Neural progenitor cell (in vitro differentiated cells): ENCODE measurements around the gene DSCAML1. TPM values are rescaled to one million over a fixed set of nuclear protein-coding genes. Genes with fewer than 3 reads are reported as not detected.

ENCODE experiments used
- DNase-seq: peaks from one replicate; pipeline ENCODE4 v3.0.0-alpha.2; 2016; ENCODE audit warnings: low spot score
- H2AFZ ChIP-seq: fragments of 200-600 bp; sonication (generic); replicated peaks from 2 replicates; pipeline ENCODE4 v1.6.1; 2016; ENCODE audit warnings: antibody characterized with exemption
- H3F3A ChIP-seq: fragments of 200-600 bp; sonication (generic); 2 replicates; pipeline ENCODE4 v1.6.1; 2016; ENCODE audit warnings: antibody characterized with exemption, low read depth
- H3K27ac ChIP-seq: fragments of 200-600 bp; sonication (generic); 2 replicates; pipeline ENCODE4 v1.5.1; 2016; ENCODE audit warnings: mild to moderate bottlenecking
- H3K27me3 ChIP-seq: fragments of 200-600 bp; sonication (generic); 2 replicates; pipeline ENCODE4 v1.6.1; 2016; ENCODE audit warnings: mild to moderate bottlenecking, moderate library complexity
- H3K36me3 ChIP-seq: fragments of 200-600 bp; sonication (generic); 2 replicates; pipeline ENCODE4 v1.5.1; 2016
- H3K4me1 ChIP-seq: fragments of 200-600 bp; sonication (generic); 2 replicates; pipeline ENCODE4 v1.6.1; 2016; ENCODE audit warnings: mixed run types
- H3K4me2 ChIP-seq: fragments of 200-600 bp; sonication (generic); 2 replicates; pipeline ENCODE4 v1.6.1; 2016
- H3K4me3 ChIP-seq: fragments of 200-600 bp; sonication (generic); 2 replicates; pipeline ENCODE4 v1.5.1; 2016
- H3K79me2 ChIP-seq: fragments of 200-600 bp; sonication (generic); 2 replicates; pipeline ENCODE4 v1.6.1; 2016; ENCODE audit warnings: low read depth
- H3K9ac ChIP-seq: fragments of 200-600 bp; sonication (generic); 2 replicates; pipeline ENCODE4 v1.6.1; 2016
- H3K9me3 ChIP-seq: fragments of 200-600 bp; sonication (generic); 2 replicates; pipeline ENCODE4 v1.5.1; 2016; ENCODE audit warnings: low read depth
- H4K20me1 ChIP-seq: fragments of 200-600 bp; sonication (generic); 2 replicates; pipeline ENCODE4 v1.6.1; 2016; ENCODE audit warnings: low read depth
- H3K27ac Mint-ChIP-seq: 3 replicates; pipeline ENCODE4 v1.8.0; 2021; ENCODE audit warnings: mixed read lengths
- H3K27me3 Mint-ChIP-seq: 2 replicates; pipeline ENCODE4 v1.8.0; 2022; ENCODE audit warnings: low read depth, mild to moderate bottlenecking, inconsistent platforms, moderate library complexity, mixed read lengths; ENCODE audit not compliant: insufficient read depth
- H3K36me3 Mint-ChIP-seq: 3 replicates; pipeline ENCODE4 v1.8.0; 2021; ENCODE audit warnings: mixed read lengths
- H3K4me1 Mint-ChIP-seq: 3 replicates; pipeline ENCODE4 v1.8.0; 2021; ENCODE audit warnings: mixed read lengths
- H3K4me3 Mint-ChIP-seq: 3 replicates; pipeline ENCODE4 v1.8.0; 2021; ENCODE audit warnings: mild to moderate bottlenecking, moderate library complexity, mixed read lengths
- H3K9me3 Mint-ChIP-seq: 3 replicates; pipeline ENCODE4 v1.8.0; 2020; ENCODE audit warnings: mixed read lengths
- EZH2 ChIP-seq: fragments of 200-600 bp; sonication (generic); IDR thresholded peaks from 2 replicates; pipeline ENCODE4 v1.6.1; 2017; ENCODE audit warnings: antibody characterized with exemption, mild to moderate bottlenecking, moderate library complexity
- EZH2phosphoT487 ChIP-seq: fragments of 200-600 bp; sonication (generic); IDR thresholded peaks from 2 replicates; pipeline ENCODE4 v1.6.1; 2017; ENCODE audit warnings: antibody characterized with exemption
- total RNA-seq: library from RNA; depleted of rRNA; stranded (reverse); fragments of >200 nt; gene quantifications from 2 replicates; pipeline ENCODE4 v1.2.3, GENCODE V29; 2015; ENCODE audit warnings: low replicate concordance
- TF ChIP-seq, protein P1 (sequence below): fragments of 200-600 bp; sonication (generic); IDR thresholded peaks from 2 replicates; pipeline ENCODE4 v1.5.1; 2017; ENCODE audit warnings: antibody characterized with exemption, mild to moderate bottlenecking

The DSCAML1 gene
- total RNA-seq, 1 donor from 2014 or later, result 0.06 TPM

DNA sequence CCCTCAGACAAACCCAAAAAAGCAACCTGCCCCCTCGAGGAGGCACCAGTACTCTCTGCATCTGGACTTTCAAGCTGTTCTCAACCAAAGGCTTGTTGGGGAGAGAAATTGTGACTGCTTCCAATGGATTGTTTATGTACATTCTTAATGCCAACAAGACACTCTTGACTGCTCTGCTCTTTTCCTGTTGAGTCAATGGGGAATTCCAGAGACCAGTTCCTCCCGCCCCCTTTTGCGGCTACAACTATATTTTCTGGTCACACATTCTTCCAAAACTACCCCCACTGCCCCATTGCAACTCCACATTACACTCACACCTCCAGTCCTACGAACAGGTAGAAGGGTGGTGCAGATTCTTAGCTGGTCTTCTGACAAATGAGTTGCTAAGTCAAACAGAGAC is 187.0 kb downstream of the DSCAML1 start:
- H3K9me3 ChIP-seq, result no peaks in the 10 kb centered on the region
- Mint-ChIP-seq H3K9me3 (peaks cover 7% of the 10 kb centered on the region), H3K4me1 (peaks cover 49% of the 10 kb centered on the region), H3K27ac (no peak overlapping the region), H3K4me3 (no peak overlapping the region), H3K27me3 (peaks cover 23% of the 10 kb centered on the region), H3K36me3 (no peaks in the 10 kb centered on the region)
- no peaks in the 10 kb centered on the region for H4K20me1 ChIP-seq
- TF ChIP-seq EZH2phosphoT487 (no peak), EZH2 (no peak)
- TF ChIP-seq, protein P1, sequence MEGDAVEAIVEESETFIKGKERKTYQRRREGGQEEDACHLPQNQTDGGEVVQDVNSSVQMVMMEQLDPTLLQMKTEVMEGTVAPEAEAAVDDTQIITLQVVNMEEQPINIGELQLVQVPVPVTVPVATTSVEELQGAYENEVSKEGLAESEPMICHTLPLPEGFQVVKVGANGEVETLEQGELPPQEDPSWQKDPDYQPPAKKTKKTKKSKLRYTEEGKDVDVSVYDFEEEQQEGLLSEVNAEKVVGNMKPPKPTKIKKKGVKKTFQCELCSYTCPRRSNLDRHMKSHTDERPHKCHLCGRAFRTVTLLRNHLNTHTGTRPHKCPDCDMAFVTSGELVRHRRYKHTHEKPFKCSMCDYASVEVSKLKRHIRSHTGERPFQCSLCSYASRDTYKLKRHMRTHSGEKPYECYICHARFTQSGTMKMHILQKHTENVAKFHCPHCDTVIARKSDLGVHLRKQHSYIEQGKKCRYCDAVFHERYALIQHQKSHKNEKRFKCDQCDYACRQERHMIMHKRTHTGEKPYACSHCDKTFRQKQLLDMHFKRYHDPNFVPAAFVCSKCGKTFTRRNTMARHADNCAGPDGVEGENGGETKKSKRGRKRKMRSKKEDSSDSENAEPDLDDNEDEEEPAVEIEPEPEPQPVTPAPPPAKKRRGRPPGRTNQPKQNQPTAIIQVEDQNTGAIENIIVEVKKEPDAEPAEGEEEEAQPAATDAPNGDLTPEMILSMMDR, result no peak
- no peaks in the 10 kb centered on the region for H3K36me3 ChIP-seq
- no peak overlapping the region for H3K9ac ChIP-seq
- H3K4me3 ChIP-seq, result no peak overlapping the region
- DNase-seq, result no peak
- no peak overlapping the region for H3K4me2 ChIP-seq
- no peaks in the 10 kb centered on the region for H3K79me2 ChIP-seq
- peaks cover 3% of the 10 kb centered on the region for H3F3A ChIP-seq
- no peak overlapping the region for H3K27ac ChIP-seq
- H3K4me1 ChIP-seq, result peaks cover 20% of the 10 kb centered on the region
- peaks cover 21% of the 10 kb centered on the region for H3K27me3 ChIP-seq
- no peak overlapping the region for H2AFZ ChIP-seq

DNA sequence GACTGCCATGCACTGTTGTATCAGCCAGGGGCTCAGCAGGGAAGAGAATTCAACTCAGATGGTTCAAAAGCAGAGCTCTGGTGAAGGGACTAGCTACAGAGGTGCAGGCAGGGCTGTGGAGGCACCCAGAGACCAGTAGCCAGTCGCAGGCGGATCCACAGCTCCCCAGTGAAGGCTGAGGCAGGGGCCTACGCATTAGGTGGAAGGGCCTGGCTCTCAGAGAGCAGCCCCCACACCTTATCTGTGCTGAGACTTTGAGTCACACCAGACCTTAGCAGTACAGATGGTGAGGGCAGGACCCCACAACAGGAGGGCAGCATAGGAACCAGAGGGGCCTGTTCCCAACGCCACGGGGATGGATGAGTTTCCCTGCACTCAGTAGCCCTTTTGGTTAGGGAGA is 189.6 kb downstream of the DSCAML1 start:
- Histone ChIP-seq H3F3A (no peaks in the 10 kb centered on the region), H3K4me1 (peaks cover 15% of the 10 kb centered on the region), H3K4me3 (no peak overlapping the region), H3K79me2 (no peaks in the 10 kb centered on the region), H2AFZ (no peak overlapping the region), H3K9me3 (no peaks in the 10 kb centered on the region), H4K20me1 (no peaks in the 10 kb centered on the region), H3K9ac (no peak overlapping the region), H3K36me3 (no peaks in the 10 kb centered on the region), H3K27ac (no peak overlapping the region), H3K4me2 (no peak overlapping the region), H3K27me3 (peaks cover 15% of the 10 kb centered on the region)
- Mint-ChIP-seq H3K27me3 (peaks cover 28% of the 10 kb centered on the region), H3K36me3 (no peaks in the 10 kb centered on the region), H3K27ac (no peak overlapping the region), H3K4me1 (peaks cover 50% of the 10 kb centered on the region), H3K9me3 (no peaks in the 10 kb centered on the region), H3K4me3 (no peak overlapping the region)
- no peak for DNase-seq
- TF ChIP-seq EZH2phosphoT487, result no peak
- TF ChIP-seq, protein P1, result no peak
- no peak for TF ChIP-seq EZH2

DNA sequence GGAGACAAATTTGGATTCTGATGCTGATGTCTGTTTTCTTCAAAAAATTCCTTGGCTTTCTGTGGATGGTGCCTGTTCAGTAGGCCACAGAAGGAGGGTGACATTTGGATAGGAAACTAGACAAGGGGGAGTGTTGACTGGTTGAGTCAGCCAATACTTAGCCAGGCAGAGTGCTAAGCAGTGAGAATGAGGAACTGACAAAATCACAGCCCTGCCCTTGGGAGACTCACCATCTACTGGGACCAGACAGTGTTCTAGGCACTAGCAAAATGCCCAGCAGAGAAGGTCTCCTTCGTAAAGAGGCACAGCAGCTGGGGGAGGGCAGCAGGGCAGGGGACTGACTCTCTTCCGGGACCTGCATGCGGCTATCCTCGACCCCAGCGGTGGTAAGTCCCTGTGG is 190.2 kb downstream of the DSCAML1 start:
- H3K4me3 ChIP-seq, result no peak overlapping the region
- no peak overlapping the region for H3K9ac ChIP-seq
- no peaks in the 10 kb centered on the region for H3K9me3 ChIP-seq
- no peaks in the 10 kb centered on the region for H3K36me3 ChIP-seq
- Mint-ChIP-seq H3K9me3 (no peaks in the 10 kb centered on the region), H3K27ac (no peak overlapping the region), H3K36me3 (no peaks in the 10 kb centered on the region), H3K4me1 (peaks cover 52% of the 10 kb centered on the region), H3K27me3 (peaks cover 28% of the 10 kb centered on the region), H3K4me3 (no peak overlapping the region)
- no peak overlapping the region for H2AFZ ChIP-seq
- DNase-seq, result no peak
- H3F3A ChIP-seq, result no peaks in the 10 kb centered on the region
- no peaks in the 10 kb centered on the region for H4K20me1 ChIP-seq
- H3K79me2 ChIP-seq, result no peaks in the 10 kb centered on the region
- TF ChIP-seq, protein P1, result no peak
- TF ChIP-seq EZH2phosphoT487 (no peak), EZH2 (no peak)
- H3K4me1 ChIP-seq, result peaks cover 15% of the 10 kb centered on the region
- no peak overlapping the region for H3K27ac ChIP-seq
- H3K27me3 ChIP-seq, result peaks cover 8% of the 10 kb centered on the region
- H3K4me2 ChIP-seq, result no peak overlapping the region
